NCI-H2196 (cell line): ENCODE results near the gene PFAS.
A peak's percentile ranks its signal among the peaks of the same experiment; 100 is the strongest.

Source experiments
- DNase-seq: peaks from one replicate; lab custom pipeline; 2025; ENCODE audit not compliant: unreplicated experiment; lab: John Stamatoyannopoulos, UW

PFAS gene

GRCh38 chr17:8266648-8267479, 17.8 kb downstream of the PFAS start:
- no peak for DNase-seq

GRCh38 chr17:8267480-8268147, 18.5 kb downstream of the PFAS start:
- no peak for DNase-seq

- DNase-seq = no peak
These were observed 19.6 kb downstream of the PFAS start for GRCh38 chr17:8268550-8269298.

- DNase-seq = no peak
These were observed 23.3 kb downstream of the PFAS start for GRCh38 chr17:8272421-8272820.

GRCh38 chr17:8273884-8274444, 24.9 kb downstream of the PFAS start:
- no peak for DNase-seq

- DNase-seq = no peak
These were observed 25.7 kb downstream of the PFAS start for GRCh38 chr17:8274816-8275215.

GRCh38 chr17:8275421-8276290, 26.6 kb downstream of the PFAS start:
- no peak for DNase-seq

GRCh38 chr17:8277317-8277716, 28.2 kb downstream of the PFAS start:
- DNase-seq = no peak

GRCh38 chr17:8282345-8282744, 33.3 kb downstream of the PFAS start:
- DNase-seq = no peak

GRCh38 chr17:8283356-8283755, 34.3 kb downstream of the PFAS start:
- DNase-seq = no peak

- no peak for DNase-seq
These were observed 35.0 kb downstream of the PFAS start for GRCh38 chr17:8284126-8284525.

GRCh38 chr17:8285270-8286181, 36.4 kb downstream of the PFAS start:
- DNase-seq = peak; percentile 3

GRCh38 chr17:8287651-8288335, 38.7 kb downstream of the PFAS start:
- DNase-seq = peak; percentile 31

GRCh38 chr17:8288336-8289102, 39.4 kb downstream of the PFAS start, which contains the start of gene RANGRF:
TSS of gene RANGRF (plus strand) at chr17:8288670. CDS start at chr17:8288789, 119 bp downstream.
- DNase-seq = peak; percentile 78

- peak; percentile 10 for DNase-seq
These were observed 40.0 kb downstream of the PFAS start for GRCh38 chr17:8289103-8289397.

GRCh38 chr17:8290043-8290442, 41.0 kb downstream of the PFAS start:
- no peak for DNase-seq

- DNase-seq = no peak
These were observed 43.7 kb downstream of the PFAS start for GRCh38 chr17:8292639-8293395.
